ENCODE data around the gene XRN2.

Gene XRN2

GRCh38 chr20:21301940-21302663, 1.0 kb upstream of the XRN2 start:
- DNase-seq (ENCODE audit: low spot score), result no peak

- DNase-seq (ENCODE audit: low spot score), result no peak
These were observed 469 bp upstream of the XRN2 start for GRCh38 chr20:21302664-21303060.

DNA sequence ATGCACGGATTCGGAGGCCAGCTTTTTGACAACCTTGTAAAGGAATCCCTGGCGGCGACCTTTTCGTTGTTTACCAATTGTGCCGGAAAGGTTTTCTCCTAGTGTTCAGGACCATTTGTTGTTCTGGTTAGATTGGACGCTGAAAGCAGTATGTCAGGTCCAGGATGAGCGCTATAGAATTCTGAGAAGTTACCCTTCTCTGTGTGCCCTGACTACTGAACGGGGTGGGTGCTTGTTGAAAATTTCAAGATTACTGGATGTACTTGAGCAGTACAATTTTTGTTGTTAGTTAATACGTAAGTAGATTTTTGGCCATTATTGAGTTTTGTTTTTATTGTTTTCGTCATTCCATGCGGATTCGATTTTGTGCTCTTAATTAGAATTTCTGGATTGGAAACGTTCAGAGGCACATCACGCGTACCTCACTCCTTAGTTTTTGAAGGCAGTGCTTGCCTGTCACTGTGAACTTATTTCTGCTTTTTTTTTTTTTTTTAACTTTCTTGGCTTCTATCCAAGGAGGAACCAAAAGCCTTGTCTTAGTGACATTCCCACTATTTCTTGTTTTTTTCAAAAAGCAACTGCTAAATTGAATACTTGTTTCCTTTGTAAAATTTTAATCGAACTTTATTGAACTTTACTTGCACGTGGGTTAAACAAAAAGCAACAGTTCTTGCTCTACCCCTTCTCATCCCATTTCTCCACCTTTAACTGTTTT, 898 bp downstream of the XRN2 start:
- no peak for DNase-seq (ENCODE audit: low spot score)

DNA sequence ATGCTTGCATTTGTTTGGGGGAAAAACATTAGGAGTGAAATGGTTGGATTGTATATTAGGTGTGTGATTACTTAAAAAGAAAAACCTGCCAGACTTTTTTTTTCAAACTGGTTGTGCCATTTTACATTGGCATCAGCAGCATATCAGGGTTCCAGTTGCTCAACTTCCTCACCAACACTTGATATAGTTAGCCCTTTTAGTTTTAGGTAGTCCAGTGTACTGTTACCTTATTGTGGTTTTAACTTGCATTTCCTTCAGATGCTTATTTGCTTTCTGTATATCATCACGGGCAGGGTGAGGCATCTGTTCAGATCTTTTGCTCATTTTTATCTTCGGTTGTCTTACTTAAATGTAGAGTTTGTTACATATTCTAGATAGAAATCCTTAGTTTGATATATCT, 5.2 kb downstream of the XRN2 start:
- no peak for DNase-seq (ENCODE audit: low spot score)

DNA sequence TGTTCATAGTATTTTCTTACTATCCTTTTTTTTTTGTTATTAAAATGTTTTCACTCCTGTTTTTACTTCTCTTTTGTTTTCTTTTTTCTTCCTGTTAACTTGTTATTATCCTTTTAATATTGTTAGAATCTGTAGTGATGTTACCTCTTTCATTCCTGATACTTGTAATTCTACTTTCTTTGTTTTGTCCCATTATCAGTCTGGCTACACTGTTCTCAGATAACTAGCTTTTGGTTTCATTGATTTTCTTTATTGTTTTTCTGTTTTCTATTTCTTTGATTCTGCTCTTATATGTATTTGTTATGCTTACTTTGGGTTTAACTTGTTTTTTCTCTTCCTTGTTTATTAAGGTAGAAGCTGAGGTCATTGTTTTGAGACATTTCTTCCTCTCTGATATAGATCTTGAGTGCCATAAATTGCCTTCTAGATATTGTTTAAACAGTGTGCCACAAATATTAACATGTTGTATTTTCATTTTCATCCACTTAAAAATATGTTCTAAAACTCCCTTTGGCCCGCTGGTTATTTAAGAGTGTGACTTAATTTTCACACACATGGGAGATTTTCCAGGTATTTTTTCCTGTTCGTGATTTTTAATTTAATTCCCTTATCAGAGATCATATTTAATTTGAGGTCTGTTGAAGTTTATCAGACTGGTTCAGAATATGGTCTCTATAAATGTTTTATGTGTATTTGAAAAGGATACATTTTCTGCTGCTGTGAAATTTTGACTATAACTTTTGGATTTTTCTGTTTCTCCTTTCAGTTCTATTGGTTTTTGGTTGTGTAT, 6.7 kb downstream of the XRN2 start:
- DNase-seq (ENCODE audit: low spot score), result no peak

DNA sequence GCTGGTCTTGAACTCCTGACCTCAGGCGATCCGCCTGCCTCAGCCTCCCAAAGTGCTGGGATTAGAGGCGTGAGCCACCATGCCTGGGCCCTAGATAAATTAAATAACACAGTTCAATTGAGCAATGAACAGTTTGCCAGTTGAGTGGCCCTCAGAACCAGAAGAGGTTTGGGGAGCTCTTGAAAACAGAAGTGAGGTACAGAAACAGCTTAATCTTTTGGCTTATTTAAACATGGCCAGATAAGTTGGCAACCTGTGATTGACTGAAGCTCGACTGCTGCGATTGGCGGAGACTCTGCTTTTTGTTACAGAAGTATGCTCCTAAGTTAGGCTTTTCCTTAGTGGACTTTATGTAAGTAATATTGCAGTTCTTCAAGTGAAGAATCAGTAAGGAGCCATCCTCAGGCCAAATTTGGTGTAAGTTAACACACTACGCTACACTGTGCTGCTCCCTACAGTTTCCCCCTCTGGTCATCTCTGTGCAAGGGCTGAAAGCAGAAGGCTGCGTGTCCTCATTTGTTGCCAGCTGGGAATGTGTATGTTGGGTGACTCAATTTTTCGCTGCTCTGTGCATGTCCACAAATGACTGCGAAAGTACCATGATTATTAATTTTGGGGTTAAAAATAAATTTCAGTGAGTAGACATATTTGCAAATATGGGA, 9.8 kb downstream of the XRN2 start:
- DNase-seq (ENCODE audit: low spot score), result no peak

GRCh38 chr20:21315138-21315537, 12.0 kb downstream of the XRN2 start:
- DNase-seq (ENCODE audit: low spot score), result no peak

GRCh38 chr20:21322083-21322710, 19.1 kb downstream of the XRN2 start:
- DNase-seq (ENCODE audit: low spot score), result no peak

- no peak for DNase-seq (ENCODE audit: low spot score)
These were observed 19.8 kb downstream of the XRN2 start for GRCh38 chr20:21322921-21323331.

- no peak for DNase-seq (ENCODE audit: low spot score)
These were observed 20.5 kb downstream of the XRN2 start for GRCh38 chr20:21323640-21324039.

DNA sequence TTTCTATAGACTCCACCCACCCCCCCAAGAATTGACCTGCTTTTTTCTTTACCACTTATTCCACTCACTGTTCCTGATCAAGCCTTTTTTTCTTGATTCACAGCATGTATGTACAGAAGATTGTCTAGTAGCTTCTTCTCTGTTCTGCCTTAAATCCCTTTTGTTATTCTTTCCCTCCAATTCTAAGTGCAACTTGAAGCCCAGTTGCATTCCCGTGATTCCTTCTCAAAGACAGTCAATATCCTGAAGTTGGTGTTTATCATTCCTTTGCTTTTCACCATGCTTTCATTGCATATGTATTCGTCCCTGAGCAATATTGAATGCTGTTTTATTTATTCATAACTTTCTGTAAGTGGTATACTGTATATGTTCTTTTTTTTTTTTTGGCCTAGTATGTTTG, 21.0 kb downstream of the XRN2 start:
- DNase-seq (ENCODE audit: low spot score), result no peak

DNA sequence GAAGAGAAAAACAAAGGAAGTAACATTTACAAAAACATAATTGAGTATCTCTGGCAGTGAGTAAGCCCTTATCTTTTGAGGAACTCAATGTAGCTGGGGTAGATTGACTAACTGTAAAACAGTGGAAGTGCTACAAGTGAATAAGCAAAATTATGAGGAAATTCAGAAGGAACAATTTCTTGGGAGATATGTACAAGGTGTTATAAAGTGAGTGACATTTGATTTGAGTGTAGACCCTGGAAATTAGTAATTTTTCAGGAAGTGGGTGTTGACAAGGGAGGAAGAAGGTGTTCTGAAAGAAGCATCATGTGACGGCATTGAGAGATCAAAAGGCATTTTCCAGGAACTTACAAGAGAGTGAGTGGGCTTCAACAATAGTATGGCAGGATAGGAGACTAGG, 22.2 kb downstream of the XRN2 start:
- no peak for DNase-seq (ENCODE audit: low spot score)

GRCh38 chr20:21326700-21327099, 23.6 kb downstream of the XRN2 start:
- no peak for DNase-seq (ENCODE audit: low spot score)

DNA sequence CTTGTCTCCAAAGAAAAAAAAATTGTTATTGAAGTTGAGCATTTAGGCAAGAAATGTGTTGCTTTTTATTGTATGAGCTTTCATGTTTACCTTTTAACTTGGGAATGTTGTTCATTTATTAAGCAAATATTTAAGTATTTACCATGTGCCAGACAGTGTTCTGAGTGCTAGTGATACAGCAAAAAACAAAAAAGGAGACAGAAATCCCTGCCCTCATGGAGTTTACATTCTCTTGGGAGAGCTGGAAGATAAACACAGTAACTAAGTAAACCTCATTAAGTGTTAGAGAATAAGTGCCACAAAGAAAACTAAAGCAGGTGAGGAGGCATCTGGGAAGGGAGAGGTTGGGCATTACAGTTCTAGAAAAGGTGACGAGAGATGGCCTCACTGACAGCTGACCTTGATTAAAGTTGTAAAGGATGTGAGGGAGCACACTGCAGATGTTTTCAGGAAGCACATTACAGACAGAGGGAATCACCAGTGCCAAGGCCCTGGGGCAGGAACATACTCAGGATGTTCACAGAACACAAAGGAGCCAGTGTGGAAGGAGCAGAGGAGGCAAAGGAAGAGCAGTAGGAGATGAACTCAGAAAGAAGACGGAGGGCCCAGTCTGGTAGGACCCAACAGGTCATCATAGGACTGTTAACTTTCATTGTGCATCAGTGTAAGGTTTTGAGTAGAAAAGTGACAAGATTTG, 33.5 kb downstream of the XRN2 start:
- DNase-seq (ENCODE audit: low spot score), result no peak

- no peak for DNase-seq (ENCODE audit: low spot score)
These were observed 35.2 kb downstream of the XRN2 start for GRCh38 chr20:21338291-21338690.

GRCh38 chr20:21339499-21339898, 36.4 kb downstream of the XRN2 start:
- no peak for DNase-seq (ENCODE audit: low spot score)

GRCh38 chr20:21340991-21341697, 38.0 kb downstream of the XRN2 start:
- no peak for DNase-seq (ENCODE audit: low spot score)

DNA sequence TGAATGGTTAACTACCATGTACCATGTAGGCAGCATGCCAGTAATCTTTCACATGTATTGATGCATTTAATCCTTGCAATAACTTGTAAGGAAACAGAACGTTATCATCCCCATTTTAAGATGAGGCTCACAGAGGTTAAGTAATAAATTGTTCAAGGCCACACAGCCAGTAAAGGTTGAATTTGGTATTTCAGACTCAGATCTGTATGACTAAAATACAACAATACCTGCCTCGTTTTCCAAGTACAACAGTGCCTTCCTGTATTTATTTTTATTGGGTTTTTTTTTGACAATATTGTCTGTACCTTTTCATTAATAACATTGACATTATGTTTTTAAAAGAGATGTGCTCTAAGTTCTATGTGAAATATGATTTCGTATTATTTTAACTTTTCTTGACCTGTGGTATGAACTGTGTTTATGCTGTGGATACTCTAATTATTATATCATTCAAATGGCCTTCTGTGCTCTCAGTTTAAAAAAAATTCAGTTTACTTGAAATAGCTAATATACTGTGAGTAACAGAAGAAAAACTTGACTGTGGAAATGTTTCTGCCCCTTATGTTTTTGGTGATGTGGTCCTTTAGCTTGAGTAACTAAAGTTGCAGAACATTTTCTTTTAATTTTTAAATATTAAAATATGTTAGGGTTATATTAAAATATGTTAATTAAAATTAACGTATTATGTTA, 39.7 kb downstream of the XRN2 start:
- no peak for DNase-seq (ENCODE audit: low spot score)

DNA sequence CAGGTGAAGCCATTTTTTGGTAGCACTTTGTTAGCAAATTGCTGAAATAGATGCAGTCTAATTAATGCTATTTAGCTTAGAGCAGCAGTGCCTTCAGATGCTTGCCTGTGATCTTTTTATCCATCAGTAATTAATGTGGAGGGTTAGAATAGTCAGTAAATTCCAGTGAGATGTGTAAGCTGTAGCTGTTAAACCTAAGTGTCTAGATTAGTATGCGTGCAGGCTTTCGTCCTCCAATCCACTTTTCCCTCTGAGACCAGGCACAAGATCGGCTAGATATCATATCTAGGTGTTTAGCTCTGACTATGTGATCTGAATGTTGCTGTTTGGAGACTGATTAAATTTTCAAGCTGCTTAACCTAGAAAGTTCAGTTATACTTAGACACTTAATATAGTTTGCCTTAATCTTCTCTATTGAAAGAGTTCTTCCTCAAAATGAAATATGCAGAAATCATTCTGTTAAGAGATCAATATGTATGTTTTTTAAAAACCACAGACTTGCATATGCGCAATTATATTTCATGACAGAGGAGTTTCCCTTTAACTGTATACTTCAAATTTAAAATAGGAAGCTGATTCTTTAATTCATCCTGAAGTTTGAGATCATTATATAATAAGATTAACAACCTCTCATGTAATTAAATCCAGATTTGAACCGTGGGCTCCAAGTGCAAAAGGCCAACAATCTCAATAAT, 41.2 kb downstream of the XRN2 start:
- no peak for DNase-seq (ENCODE audit: low spot score)

Measured in CD4-positive, alpha-beta T cell treated with Interleukin-6 at 100 ng/mL for 8 hours (primary cell).